K562 (cell line): ENCODE measurements around the gene CTNS. TPM values are rescaled to one million over a fixed set of nuclear protein-coding genes. Genes with fewer than 3 reads are reported as not detected.

ENCODE experiments used
- GABPB2 ChIP-seq: fragments of 250-450 bp; sonication (Bioruptor Pico); conservative IDR thresholded peaks from 2 replicates; pipeline ENCODE4 v1.5.1; 2021; ENCODE audit warnings: mild to moderate bottlenecking
- PCBP1 ChIP-seq: fragments of 200-400 bp; formaldehyde crosslinking; IDR thresholded peaks from 2 replicates; pipeline ENCODE4 v1.6.1; 2018; ENCODE audit warnings: mild to moderate bottlenecking, low read depth, low read length; ENCODE audit not compliant: poor library complexity, severe bottlenecking
- ZBED1 ChIP-seq: IDR thresholded peaks from 2 replicates; pipeline ENCODE4 v1.6.1; 2014
- ZSCAN29 ChIP-seq: fragments of 450-650 bp; IDR thresholded peaks from 2 replicates; pipeline ENCODE4 v1.6.1; 2017
- polyA plus RNA-seq, 8 experiments: library from polyadenylated mRNA; depleted of rRNA in 4 of 8; stranded (reverse) in 5 of 8; unstranded in 3 of 8; fragments of >200 nt; fragmentation: Nextera tagmentation in 2 of 8; fragmentation: Illumina TruSeq in 1 of 8; extraction: Ambion mirVana in 2 of 8; extraction: Trizol in 1 of 8; gene quantifications; 2 replicates each; pipeline versions ENCODE4 v1.2.1 to v1.2.3, GENCODE V29; 2011 to 2014; ENCODE audit warnings: inconsistent platforms in 1 of 8, missing spikeins in 1 of 8
- total RNA-seq, 7 experiments: library from RNA; depleted of rRNA in 6 of 7; stranded (reverse); fragments of >200 nt in 6 of 7; fragmentation: Illumina TruSeq in 2 of 7; extraction: Trizol in 2 of 7; gene quantifications; 2 replicates each; pipeline versions ENCODE4 v1.2.1 to v1.2.3, GENCODE V29; 2011 to 2021; ENCODE audit warnings: low replicate concordance in 1 of 7
- TF ChIP-seq, protein P1 (sequence below): fragments of 250-450 bp; sonication (Bioruptor Pico); IDR thresholded peaks from 2 replicates; pipeline ENCODE4 v1.9.0; 2021; ENCODE audit warnings: mild to moderate bottlenecking, inconsistent platforms
- TF ChIP-seq, protein P2 (sequence below), 3 experiments: IDR thresholded peaks in 2 of 3; conservative IDR thresholded peaks in 1 of 3; 2 replicates each; pipeline ENCODE4 v1.5.1; 2011 to 2012; ENCODE audit warnings: low read length in 3 of 3, mild to moderate bottlenecking in 3 of 3, control low read depth in 2 of 3, improper control_type of control experiment in 1 of 3, inconsistent platforms in 1 of 3, low read depth in 1 of 3, mixed read lengths in 1 of 3, moderate library complexity in 1 of 3; ENCODE audit not compliant: insufficient read depth in 2 of 3
- TF ChIP-seq, protein P3 (sequence below): fragments of 250-450 bp; sonication (Bioruptor Pico); IDR thresholded peaks from 2 replicates; pipeline ENCODE4 v1.8.0; 2022; ENCODE audit warnings: inconsistent platforms
- TF ChIP-seq, protein P4 (sequence below), 2 experiments: fragments of 250-450 bp in 1 of 2; fragments of 450-650 bp in 1 of 2; sonication (Bioruptor Pico) in 1 of 2; IDR thresholded peaks; 2 replicates each; pipeline versions ENCODE4 v1.6.1 to v1.8.0; 2016 to 2021; ENCODE audit warnings: mild to moderate bottlenecking in 2 of 2, moderate library complexity in 2 of 2, missing compliant biosample characterization in 1 of 2, missing genetic modification characterization in 1 of 2
- TF ChIP-seq, protein P5 (sequence below): fragments of 450-650 bp; IDR thresholded peaks from 2 replicates; pipeline ENCODE4 v1.6.1; 2017; ENCODE audit warnings: antibody characterized with exemption, mild to moderate bottlenecking

Gene CTNS
- total and polyA plus RNA-seq, 9 of the 15 experiments (the other 6 are each of a cell fraction or from before 2014, with no cell fraction given) = 0.66 to 8.4 (median 4.9) TPM

DNA sequence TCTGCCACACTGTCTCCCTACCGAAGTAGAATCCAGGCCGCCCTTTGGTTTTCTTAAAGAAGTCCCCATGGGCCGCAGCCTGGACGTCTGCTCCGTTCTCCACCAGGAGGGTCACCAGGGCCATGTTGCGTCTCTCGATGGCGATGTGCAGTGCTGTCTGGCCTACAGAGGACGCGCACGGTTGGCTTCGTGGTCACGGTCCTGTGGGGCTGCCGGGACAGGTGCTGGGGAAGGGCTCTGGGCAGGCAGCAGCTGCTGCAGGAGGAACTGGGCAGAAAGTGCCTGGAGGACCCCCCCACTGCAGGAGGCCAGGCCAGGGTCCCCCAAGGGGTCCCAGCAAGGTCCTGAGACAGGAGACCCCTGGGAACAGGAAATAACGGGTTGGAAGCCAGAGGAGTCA is 46.3 kb upstream of the CTNS start (continued):
- TF ChIP-seq, protein P1, sequence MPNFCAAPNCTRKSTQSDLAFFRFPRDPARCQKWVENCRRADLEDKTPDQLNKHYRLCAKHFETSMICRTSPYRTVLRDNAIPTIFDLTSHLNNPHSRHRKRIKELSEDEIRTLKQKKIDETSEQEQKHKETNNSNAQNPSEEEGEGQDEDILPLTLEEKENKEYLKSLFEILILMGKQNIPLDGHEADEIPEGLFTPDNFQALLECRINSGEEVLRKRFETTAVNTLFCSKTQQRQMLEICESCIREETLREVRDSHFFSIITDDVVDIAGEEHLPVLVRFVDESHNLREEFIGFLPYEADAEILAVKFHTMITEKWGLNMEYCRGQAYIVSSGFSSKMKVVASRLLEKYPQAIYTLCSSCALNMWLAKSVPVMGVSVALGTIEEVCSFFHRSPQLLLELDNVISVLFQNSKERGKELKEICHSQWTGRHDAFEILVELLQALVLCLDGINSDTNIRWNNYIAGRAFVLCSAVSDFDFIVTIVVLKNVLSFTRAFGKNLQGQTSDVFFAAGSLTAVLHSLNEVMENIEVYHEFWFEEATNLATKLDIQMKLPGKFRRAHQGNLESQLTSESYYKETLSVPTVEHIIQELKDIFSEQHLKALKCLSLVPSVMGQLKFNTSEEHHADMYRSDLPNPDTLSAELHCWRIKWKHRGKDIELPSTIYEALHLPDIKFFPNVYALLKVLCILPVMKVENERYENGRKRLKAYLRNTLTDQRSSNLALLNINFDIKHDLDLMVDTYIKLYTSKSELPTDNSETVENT (CRISPR knock-in tag) = no peak
- TF ChIP-seq, protein P2, sequence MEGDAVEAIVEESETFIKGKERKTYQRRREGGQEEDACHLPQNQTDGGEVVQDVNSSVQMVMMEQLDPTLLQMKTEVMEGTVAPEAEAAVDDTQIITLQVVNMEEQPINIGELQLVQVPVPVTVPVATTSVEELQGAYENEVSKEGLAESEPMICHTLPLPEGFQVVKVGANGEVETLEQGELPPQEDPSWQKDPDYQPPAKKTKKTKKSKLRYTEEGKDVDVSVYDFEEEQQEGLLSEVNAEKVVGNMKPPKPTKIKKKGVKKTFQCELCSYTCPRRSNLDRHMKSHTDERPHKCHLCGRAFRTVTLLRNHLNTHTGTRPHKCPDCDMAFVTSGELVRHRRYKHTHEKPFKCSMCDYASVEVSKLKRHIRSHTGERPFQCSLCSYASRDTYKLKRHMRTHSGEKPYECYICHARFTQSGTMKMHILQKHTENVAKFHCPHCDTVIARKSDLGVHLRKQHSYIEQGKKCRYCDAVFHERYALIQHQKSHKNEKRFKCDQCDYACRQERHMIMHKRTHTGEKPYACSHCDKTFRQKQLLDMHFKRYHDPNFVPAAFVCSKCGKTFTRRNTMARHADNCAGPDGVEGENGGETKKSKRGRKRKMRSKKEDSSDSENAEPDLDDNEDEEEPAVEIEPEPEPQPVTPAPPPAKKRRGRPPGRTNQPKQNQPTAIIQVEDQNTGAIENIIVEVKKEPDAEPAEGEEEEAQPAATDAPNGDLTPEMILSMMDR (IDR thresholded peaks at IDR 0.05 in 2 of 3, conservative IDR thresholded peaks at IDR 0.05 in 1 of 3; ENCODE audit: insufficient read depth in 2 of 3, low read depth in 1 of 3, low read length in 3 of 3) = no peak
- TF ChIP-seq GABPB2 (CRISPR knock-in tag) (no peak), PCBP1 (no peak), ZBED1 (no peak), ZSCAN29 (no peak)
- TF ChIP-seq, protein P3, sequence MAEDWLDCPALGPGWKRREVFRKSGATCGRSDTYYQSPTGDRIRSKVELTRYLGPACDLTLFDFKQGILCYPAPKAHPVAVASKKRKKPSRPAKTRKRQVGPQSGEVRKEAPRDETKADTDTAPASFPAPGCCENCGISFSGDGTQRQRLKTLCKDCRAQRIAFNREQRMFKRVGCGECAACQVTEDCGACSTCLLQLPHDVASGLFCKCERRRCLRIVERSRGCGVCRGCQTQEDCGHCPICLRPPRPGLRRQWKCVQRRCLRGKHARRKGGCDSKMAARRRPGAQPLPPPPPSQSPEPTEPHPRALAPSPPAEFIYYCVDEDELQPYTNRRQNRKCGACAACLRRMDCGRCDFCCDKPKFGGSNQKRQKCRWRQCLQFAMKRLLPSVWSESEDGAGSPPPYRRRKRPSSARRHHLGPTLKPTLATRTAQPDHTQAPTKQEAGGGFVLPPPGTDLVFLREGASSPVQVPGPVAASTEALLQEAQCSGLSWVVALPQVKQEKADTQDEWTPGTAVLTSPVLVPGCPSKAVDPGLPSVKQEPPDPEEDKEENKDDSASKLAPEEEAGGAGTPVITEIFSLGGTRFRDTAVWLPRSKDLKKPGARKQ = no peak
- TF ChIP-seq, protein P4, sequence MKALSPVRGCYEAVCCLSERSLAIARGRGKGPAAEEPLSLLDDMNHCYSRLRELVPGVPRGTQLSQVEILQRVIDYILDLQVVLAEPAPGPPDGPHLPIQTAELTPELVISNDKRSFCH (CRISPR knock-in tag; IDR thresholded peaks at IDR 0.05) = no peak
- TF ChIP-seq, protein P4 (tag; IDR thresholded peaks at IDR 0.05) = no peak
- TF ChIP-seq, protein P5, sequence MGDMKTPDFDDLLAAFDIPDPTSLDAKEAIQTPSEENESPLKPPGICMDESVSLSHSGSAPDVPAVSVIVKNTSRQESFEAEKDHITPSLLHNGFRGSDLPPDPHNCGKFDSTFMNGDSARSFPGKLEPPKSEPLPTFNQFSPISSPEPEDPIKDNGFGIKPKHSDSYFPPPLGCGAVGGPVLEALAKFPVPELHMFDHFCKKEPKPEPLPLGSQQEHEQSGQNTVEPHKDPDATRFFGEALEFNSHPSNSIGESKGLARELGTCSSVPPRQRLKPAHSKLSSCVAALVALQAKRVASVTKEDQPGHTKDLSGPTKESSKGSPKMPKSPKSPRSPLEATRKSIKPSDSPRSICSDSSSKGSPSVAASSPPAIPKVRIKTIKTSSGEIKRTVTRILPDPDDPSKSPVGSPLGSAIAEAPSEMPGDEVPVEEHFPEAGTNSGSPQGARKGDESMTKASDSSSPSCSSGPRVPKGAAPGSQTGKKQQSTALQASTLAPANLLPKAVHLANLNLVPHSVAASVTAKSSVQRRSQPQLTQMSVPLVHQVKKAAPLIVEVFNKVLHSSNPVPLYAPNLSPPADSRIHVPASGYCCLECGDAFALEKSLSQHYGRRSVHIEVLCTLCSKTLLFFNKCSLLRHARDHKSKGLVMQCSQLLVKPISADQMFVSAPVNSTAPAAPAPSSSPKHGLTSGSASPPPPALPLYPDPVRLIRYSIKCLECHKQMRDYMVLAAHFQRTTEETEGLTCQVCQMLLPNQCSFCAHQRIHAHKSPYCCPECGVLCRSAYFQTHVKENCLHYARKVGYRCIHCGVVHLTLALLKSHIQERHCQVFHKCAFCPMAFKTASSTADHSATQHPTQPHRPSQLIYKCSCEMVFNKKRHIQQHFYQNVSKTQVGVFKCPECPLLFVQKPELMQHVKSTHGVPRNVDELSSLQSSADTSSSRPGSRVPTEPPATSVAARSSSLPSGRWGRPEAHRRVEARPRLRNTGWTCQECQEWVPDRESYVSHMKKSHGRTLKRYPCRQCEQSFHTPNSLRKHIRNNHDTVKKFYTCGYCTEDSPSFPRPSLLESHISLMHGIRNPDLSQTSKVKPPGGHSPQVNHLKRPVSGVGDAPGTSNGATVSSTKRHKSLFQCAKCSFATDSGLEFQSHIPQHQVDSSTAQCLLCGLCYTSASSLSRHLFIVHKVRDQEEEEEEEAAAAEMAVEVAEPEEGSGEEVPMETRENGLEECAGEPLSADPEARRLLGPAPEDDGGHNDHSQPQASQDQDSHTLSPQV = no peak
